Inflammatory macrophage (primary cell): ENCODE results near the gene GPX3.

Experiments
- DNase-seq, 2 donors: peaks; one replicate each; pipeline ENCODE4 v3.0.0-alpha.2; 2020 to 2022

Gene GPX3

DNA sequence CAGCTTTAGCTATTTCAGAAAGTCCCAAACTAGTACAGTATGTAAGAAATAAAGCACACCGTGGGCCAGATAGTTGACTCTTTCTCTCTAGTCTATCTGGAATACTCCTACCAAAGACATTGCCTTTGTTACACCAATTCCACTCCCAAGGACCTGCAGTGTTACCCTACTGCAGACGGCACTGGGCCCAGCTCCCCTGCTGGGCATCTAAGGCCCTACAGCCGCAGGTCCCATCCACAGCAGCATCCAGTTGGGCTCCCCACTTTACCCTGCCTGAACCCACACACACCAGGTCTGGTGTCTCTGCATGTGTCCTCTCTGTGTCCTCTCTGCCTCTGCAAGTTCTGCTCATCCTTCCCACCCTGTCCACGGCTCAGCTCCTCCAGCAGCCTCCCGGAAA is 37.9 kb downstream of the GPX3 start:
- no peak for DNase-seq

DNA sequence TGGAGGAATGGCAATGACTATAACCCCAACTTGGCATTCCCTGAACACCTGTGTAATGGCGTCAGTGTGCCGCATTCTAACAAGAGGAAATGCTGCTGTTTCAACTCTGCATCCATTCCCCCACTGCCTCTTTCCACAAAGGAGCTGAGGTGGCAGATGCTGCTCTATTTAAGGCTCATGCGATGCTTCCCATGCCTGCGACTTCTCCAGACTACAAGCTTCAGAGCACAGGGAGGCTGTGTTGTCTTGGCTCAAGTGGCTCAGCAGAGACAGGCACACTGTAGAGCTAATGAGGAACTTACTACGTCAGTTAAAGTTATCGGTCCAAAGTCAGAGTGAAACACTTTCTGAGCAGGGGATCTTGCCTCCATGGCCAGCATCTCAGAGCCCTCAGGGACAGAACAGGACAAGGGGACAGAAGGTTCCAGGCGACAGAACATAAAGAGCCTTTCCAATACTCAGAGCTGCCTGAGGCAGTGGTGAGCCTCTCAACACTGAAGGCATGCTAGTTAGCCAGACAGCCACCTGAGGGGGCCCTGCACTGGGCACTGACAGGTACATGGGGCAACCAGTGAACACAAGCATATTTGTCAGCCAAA is 38.6 kb downstream of the GPX3 start:
- peak; percentile 39 to 53 for DNase-seq

DNA sequence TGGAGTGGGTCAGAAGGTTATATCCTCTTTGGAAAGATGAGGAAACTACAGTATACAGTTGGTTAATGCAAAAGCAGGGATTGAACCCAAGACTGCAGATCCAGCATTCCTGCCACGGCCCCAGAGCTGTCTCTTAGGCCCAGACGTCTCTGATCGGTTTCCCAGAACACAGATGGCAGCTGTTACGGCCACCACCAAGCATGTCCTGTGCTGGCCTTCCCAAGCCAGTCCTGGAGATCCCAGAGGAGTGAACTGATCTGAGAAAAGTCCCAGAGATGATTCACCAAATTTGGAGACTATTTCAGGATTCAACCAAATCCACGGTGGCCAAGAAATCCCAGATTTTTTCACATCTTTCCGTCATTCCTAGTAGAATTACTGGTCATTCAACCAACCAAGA is 40.4 kb downstream of the GPX3 start:
- no peak for DNase-seq

DNA sequence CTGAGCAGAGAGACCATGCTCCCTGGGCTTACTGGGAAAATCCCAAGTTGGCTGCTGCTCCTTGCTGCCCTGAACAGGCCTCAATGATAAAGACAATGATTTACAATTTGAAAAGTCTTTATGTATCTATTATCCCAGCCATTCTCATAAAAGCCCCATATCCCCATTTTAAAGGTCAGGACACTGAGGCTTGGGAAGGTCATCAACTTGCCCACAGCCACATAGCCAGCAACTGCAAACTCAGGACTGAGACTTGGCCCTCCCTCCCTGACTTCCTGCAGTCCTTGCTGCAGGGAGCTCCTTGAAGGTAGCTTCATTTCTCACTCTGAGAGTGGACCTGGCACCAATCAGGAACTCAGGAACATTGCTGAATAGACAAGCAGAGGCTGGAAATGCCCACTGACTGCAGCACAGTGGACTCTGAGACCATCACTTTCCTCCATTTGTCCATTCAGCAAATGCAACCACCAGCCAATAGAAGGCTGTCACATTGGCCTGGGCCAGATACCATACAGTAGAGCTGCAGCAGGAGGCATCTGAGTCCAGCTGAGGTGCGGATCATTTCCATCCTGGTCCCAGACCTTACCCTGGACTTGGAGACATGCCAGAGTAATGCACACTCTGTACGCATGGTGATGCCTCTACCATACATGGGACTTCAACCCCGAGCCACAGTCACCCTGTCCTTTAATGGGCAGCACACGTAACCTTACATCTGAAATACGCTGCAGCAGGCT is 42.2 kb downstream of the GPX3 start:
- DNase-seq = peak in 1 of 2 donors; percentile 33

DNA sequence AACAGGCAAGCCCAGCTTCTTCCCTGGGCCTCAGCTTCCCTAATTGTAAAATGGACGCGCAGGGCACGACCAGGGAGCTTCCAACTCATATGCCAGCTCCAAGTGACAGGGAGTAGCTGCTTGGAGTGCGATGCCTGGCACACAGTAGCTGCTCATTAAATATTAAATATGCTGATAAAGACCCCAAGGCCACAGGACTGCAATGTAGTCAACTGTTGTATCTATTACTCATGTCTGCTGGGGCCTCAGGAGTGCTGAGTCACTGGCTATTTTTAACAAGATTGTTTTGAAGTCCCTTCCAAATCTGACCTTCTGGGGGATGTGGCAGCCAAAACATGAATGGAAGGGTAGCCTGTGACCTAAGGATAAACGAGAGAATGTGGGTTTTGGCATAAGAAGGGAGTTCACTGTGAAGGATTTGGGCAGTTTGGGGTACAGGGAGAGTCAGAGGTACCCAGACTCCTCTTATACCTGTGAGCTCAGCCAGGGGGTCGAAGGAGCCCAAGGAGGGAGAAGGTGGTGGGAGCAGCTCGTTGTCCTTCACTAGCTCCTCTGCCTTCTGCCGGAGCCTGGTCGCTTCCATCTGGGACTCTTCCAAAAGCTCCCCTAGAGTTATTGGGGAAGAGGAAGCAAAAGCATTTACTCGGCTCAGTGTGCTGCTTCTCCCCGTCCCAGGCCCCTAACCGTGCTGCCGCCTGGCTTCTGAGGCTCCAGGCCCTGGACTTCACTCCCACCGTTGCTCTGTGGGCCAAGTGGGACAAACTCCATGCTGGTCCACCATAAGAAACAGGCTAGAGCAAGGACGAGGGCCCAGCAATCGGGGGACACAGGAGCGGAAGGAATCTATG is 43.0 kb downstream of the GPX3 start:
- DNase-seq = peak; percentile 52 to 74

DNA sequence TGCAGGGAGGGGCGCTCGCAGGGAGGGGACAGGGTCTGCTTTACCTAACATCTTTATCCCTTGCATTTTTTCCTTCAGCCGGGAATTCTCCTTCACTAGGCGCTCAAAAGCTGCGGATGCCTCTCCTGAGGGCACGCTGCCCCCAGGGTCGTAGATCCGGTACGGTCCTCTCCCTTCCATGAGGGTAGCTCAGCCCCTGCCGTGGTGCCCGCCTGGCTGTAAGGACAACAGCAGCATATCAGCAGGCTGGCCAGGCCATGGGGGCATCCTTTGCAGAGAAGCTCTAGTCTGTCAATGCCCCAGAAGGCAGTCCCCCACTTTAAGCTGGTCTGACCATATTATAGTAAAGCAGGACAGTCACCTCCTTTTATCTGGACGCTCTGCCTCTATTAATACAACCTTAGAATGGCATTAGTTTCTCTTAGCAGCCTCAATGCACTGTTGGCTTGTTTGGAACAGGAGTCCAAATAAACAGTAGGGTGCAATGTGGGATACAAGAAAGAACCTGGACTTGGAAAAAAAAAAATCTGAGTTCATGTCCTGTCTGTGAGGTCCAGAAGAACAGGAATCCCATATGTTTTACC is 44.6 kb downstream of the GPX3 start:
- no peak for DNase-seq

DNA sequence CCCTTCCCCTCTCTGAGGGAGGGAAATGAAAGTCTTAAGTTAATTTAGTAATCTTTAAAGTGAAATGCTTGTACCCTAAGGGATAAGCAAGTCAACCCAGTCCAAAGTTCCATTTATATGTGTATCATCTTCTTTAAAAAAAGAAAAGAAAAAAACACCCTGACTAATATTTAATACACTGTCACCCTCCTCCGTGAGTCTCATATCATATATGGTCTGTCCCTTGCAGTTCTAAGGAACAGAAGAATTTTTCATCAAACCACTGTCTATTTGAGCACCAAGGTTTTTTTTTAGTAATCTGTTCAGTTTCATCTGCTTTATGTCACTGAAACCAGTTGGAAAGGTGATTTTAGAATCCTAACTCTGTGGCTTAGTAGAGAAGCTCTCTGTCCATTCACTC is 45.2 kb downstream of the GPX3 start:
- DNase-seq = no peak

DNA sequence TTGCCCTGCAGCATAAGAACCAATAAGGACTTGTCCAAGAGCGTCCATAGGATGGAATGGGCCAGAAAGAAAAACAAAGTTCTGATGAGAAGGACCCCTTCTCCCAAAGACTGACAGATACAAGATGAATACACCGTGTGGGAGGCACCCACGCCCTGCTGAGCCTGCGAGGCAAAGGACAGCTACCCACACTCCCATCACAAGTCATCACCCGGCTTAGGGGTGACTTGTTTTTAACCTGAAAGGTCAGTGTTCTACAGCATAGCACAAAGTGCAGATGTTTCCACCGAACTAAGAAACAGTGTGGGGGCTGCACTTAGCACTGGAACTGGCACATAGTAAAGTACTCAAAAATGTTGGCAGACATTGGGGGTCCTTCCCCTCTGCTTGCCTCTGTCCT is 46.5 kb downstream of the GPX3 start:
- DNase-seq = peak in 1 of 2 donors; percentile 47

DNA sequence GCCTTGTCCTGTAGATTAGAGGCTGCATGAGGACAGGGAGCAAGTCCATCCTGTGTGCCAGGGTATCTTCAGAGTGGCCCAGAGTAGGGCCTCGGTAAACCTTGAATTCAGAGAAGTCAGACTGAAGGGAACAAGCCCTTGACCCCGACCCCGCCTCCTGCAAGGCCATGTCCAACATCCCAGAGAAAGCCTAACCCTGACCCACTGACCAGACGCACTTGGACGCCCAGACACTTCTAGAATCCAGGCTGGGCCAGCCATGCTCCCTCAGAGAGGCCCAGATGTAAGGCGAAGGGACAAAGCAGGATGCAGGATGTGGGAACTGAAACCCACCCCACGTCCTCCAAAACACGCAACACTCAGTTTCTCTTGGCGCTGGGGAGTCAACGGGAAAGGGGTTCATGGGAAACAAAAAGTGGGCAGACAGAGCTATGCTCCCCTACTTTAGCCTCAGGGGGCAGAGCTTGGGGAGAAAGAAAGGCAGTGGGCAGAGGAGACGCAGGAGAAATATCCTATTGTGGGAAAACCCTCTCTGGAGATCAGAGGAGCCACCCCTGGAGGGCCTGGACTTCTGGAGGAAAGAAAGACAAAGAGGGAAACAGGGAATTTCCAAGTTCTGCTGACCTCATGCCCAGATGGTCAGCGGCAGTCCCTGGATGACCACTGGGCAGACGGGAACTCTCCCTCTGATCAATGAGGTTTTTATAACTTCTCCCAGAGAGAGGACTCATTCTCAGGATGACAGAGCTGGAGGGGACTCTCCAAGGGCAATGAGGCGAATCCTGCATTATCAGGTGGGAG is 47.4 kb downstream of the GPX3 start:
- DNase-seq = no peak

DNA sequence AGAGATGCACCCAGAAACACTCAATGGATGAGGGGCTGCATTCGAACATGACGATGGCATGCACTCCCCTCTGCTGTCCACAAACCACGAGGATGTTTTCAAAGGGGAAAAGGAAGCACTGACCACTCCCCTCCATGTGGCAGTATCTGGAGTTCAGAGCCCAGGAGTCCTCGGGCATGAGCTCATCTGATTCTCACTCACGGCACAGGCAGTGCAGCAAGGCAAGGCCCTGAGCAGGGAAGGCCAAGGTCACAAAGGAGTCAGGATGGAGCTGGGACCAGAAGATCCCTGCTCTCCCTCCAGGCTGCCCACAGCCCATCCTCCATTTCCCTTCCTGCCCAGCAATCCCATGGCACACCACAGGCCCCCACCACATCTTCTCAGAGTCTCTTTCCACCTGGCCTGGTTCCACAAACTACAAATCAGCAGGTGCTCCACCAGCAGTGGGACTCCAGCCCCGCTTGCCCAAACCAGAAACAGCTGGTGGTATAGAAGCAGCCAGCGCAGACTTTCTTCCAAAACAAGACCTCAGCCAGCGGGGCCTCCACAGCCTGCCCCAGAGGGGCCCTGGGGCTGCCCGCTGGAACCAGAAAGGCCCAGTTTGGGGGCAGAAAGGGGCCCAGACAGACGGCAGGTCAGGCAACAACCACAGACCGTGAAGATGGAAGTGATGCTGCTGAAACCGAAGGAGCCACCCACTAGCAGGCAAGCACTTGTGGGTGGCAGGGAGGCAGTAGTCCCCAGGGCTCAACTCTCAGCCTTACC is 48.2 kb downstream of the GPX3 start:
- DNase-seq = no peak

DNA sequence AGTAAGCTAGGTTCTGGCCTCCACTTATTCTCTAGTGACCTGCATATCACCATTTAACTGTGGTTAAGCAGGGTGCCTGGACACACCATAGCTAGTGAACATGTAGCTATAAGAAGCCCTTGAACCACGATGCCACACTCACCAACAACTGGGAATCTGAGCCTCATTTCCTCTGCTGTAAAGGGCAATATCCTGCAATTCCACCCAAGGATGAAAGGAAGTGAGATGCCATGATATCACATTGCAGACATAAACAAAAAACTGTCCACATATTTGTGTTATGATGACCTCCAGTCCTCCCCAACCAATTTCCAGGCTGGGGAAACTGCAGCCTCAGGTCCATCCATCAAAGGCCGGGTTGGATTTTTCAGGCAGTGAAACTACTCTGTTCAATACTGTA is 50.1 kb downstream of the GPX3 start:
- DNase-seq = no peak

DNA sequence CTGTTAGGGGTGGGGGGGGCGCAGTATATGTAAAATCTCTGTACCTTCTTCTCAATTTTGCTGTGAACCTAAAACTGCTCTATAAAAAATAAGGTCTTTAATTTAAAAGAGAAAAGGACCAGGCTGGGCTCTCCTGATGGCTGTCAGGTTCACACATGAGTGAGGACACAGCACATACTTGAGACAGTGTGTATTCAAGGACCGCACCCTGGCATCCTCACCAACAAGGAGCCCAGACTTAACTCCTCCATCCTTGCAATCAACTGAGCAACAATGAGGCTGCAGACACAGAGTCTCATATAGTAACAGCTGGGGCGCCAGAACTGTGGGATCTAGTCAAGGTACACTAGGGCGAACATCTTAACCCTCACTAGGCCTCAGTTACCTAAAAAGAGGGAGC is 50.6 kb downstream of the GPX3 start:
- DNase-seq = no peak

DNA sequence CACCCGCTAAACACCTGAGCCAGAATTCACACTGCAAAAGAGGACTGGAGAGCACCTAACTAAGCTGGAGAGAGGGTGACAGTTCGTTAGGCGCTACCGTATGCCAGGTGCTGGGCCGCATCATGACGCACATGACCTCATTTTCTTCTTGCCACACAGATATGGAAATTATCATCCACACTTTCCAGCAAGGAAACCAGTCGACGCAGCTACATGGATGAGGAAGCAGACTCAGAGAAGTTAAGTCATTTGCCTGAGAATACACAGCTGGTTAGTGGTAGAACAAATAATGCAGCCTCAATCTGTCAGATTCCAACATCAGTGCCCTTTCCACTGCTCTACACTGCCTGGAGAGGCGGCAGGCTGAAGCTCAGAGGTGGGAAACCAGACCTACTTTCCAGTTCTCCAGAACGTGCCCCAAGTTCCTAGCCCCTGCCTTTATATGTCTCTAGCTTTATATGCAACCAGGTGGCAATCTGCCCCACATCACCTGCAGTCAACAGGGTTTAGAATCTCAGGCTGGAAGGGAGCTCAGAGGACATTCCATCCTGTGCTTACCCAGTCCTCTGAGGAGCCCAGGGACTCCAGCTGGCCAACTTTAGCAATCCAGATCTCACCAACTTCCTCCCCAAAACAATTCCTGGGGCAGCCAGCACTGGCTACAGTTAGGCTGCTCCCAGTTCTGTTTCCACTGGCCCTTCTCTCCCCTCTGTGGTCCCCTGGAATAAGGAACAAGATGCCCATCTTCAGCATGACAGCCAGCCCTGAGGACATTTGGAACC is 51.6 kb downstream of the GPX3 start:
- no peak for DNase-seq

DNA sequence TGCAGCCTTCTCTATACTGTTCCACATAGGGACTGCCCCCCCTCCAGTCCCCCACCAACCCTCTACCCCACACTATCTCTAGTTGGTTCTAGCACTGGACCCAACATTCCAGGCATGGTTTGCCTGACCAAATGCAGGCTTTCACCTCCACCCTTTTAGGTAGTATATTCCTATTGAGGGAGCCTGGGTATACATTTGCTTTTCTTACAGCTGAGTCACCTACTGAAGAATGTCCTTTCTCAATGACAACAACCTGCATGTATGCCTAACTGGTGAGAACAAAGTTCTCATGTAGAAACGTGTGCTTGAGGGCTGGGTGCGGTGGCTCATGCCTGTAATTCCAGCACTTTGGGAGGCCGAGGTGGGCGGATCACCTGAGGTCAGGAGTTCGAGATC is 52.2 kb downstream of the GPX3 start:
- no peak for DNase-seq

DNA sequence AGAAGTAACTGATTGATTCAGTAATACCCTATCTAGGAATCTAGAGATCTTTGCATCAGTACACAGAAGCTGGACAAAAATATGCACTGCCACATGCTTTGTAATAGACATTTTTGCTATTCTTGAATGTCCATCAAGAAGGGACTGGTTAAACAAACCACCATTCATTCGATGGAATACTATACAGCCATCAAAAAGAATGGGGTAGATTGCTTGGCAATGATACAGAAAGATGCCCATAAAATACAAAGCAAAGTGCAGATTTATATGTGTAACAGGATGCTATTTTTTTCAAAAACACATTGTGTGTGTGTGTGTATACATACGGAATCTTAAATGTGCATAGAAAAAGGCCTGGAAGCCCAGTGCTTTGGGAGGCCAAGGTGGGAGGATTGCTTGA is 52.9 kb downstream of the GPX3 start:
- DNase-seq = no peak

DNA sequence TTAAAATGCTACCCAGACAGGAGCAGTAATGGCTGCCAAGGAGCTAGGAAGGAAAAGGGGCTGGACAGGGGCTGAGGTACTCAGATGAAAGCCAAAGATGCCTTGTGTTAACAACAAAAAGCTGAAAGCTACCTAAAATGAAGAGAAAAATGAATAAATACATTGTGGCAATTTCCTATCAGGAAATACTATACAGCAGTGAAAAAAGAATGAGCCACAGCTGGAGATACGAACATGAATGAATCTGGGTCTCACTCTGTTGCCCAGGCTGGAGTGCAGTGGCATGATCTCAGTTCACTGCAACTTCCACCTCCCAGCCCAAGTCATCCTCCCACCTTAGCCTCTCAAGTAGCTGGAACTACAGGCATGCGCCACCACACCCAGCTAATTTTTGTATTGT is 54.2 kb downstream of the GPX3 start:
- no peak for DNase-seq

DNA sequence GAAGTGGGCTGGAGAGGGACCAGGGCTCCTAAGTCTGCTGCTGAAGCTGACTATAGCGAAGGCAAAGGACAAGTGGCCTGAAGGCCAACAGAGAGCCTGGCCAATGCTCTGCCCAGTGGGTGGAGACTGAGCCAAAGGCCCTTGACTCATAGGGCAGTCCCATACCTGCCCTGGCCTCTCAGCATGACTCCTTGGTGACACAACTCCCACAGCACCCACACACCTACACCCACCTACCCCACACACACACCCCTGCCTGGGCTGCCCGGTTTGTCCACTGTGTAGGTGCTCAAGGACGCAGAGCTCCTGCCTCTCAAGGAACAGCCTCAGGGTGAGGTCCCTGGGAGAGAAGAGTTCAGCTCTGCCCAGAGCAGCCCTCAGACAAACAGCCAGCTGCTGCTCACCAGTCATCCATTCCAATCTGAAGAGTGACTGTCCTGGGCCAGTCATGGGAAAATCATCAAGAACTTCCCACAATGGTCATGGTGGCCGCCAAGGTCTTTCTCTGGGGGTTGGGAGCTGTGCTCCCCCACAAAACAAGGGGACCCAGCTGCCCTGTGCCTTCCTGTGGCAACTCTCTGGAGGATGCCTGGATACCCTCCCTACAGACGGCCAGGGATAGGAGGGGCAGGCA is 55.4 kb downstream of the GPX3 start:
- no peak for DNase-seq

DNA sequence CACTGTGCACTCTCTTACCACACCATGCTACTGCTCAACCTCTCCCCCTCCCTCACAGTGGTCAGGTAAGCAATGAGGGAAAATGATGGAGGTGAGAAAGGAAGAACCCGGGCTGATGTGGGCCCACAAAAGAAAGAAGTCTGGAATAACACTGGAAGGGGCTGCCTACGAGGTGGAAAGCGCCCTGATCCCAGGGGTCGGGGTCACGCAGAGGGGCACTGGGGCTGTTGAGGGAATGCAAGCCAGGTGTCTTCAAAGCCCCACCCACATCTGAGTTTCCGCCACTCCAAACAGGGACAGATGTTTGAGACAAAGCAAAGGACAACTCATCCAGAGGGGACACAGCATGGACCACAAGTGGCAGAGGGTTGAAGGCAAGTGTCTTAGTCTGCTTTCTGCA is 56.2 kb downstream of the GPX3 start:
- no peak for DNase-seq

DNA sequence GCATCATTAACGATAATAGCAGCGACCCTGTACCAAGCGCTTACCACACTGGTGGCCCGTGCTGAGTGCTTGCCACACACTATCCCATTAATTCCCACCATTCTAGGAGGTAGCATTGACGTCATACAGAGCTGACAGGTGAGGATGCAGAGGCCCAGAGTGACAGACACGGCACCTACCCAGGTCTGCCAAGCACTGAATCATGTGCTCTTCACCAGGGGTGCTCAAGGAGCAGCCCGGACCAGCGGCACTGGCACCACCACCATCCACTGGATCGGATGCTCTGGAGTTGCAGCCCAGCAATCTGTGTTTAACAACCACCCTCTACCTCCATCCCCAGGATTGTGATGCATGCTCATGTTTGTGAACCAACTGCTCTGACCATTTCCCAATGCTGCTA is 57.0 kb downstream of the GPX3 start:
- no peak for DNase-seq

DNA sequence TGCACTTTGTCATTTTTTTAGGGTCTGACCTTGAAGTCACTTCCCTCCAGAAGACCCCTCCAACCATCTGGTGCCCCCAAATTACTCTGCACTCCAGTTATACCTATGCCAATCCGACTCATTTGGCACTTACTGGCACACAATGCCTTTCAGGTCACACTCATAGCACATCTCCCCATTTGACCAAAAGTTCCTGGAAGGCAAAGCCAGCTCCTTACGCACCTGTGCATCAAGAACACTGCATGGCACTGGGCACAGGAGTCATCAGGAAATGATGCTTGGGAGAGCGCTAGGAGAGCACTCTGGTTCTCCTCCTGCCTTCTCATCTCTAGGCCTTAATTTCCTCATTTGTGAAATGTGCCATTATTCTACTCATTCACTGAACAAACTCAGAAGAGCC is 57.6 kb downstream of the GPX3 start:
- no peak for DNase-seq
